GM18520 (cell line): Measurements from ENCODE around the gene MXRA7.
A peak's percentile ranks its signal among the peaks of the same experiment; 100 is the strongest.
"Not testable (repeated sequence)": the region's sequence is repeated elsewhere in the genome, so short reads cannot be mapped to it uniquely, and the experiment has no call there.

Source experiments
- ATAC-seq: cut with Tn5 transposase; IDR thresholded peaks from one replicate; pipeline ENCODE4 v1.9.1; 2021; ENCODE audit not compliant: unreplicated experiment

Gene MXRA7

DNA sequence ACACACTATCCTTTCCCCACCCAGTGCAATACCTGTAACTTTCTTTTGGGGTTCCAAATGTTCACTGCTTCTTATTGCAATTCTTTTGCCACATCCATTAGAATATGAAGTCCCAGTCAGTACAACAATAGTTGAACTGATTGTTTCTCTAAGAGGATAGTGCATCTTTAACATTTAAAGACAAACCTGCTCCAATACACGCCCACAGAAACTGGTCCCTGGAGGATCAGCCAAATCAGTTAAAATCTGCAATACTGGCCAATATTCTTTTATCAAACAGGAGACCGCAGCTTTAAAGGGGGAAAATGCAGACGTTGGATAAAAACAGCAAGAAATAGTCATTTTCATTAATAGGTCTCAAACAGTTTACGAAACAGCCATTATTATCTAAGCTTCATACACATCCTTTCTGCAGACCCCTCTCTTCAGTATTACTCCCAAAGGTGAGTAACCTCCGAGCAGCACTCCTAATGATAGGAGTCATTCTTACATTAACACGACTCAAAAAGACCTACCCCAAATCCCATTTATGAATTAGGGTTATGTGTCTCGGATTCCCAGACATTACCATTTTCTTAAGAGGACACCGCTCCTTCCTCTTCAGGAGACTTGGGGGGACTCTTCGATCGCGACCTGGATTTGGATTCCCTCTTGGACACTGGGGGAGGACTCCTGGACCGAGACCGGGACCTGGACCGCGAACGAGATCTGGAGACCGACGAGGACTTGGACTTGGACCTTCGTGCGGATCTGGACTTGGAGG is 25.0 kb upstream of the MXRA7 start:
- ATAC-seq = no peak

DNA sequence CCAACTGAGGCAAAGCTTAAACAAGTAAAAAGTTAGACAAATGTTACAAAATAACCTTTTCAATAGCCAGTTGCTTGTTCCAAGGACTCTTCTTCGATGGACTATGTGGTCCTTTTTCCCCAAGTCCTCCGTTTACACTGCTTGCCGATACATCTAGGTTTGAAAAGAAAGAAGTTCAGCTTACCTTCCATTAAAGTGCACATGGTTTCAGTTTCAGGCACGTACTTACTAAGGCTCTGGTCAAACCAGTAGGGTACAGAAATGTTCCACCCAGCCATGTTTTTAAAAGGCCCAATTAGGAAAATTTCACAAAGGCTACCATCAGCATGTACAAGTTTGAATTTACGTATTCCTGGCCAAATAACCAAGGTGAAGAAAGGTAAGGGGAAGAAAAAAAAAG is 24.2 kb upstream of the MXRA7 start:
- no peak for ATAC-seq

DNA sequence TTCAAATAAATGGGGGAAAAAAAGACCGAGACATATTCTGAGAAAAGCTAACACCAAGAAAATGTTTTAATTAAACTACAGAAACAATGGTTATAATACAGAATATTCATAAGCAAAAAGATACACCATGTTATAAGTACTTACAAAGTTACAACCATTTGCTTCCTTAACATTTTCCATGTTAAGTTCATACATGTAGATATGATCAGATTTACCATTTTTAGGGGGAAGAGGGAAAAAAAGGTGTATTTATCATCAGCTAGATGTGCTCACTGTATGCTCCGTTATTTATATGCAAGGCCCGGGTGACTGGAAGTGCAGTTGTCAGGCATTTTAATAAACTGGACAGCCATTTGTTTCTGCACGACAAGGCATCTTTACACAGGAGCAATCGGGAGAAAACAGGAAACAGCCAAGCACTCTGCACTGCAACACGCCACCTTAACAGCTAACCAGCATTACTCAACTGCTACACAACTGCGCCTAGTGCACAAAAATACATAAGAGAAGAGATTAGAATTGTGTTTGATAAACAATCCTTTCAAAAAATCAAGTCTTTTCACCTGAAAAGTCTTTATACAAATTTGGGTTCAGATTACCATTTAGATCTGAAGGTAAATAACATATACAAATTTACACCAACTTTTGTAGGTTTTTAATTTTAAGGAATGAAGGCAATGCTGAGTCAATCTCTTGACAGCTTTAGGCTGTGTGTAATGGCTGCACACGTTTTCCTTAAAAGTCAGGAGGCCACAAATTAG is 23.5 kb upstream of the MXRA7 start:
- ATAC-seq = no peak

DNA sequence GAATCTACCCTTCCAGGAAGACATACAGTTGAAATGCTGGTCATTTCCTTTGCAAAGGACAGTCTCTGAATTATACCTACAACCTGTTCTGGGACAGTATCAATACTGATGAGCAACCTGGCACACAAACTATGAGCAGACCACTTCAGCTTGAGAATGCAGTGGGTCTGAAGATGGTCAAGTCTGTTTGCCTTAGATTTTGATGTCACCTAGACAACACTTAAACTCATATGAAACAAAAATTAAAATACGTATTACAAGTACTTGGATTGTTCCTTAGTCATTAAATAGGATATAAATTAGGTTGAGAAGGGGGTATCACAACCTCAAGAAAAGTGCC is 22.8 kb upstream of the MXRA7 start:
- ATAC-seq = no peak

DNA sequence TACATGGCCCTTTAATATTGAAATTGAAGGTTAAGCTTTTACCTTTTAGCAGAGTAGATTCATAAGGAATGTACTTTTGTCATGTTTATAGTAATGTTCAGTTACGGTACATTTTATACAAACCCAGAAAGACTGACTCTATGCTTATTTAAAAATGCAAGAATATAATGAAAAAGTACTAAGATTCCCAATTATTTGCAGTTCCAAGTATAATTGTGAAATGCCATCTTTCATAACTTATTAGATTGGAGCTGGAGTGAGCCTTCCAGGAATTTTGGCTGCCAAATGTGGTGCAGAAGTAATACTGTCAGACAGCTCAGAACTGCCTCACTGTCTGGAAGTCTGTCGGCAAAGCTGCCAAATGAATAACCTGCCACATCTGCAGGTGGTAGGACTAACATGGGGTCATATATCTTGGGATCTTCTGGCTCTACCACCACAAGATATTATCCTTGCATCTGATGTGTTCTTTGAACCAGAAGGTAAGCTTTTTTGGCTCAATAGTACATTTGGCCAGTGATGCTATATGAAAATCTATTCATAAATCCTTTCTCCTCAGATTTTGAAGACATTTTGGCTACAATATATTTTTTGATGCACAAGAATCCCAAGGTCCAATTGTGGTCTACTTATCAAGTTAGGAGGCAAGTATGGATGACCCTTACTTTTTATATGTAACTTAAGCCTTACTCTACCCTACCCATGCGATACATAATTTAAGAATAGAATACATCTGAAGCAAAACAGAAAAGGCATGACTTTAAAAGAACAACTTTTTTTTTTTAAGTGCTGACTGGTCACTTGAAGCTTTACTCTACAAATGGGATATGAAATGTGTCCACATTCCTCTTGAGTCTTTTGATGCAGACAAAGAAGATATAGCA is 22.2 kb upstream of the MXRA7 start:
- no peak for ATAC-seq

DNA sequence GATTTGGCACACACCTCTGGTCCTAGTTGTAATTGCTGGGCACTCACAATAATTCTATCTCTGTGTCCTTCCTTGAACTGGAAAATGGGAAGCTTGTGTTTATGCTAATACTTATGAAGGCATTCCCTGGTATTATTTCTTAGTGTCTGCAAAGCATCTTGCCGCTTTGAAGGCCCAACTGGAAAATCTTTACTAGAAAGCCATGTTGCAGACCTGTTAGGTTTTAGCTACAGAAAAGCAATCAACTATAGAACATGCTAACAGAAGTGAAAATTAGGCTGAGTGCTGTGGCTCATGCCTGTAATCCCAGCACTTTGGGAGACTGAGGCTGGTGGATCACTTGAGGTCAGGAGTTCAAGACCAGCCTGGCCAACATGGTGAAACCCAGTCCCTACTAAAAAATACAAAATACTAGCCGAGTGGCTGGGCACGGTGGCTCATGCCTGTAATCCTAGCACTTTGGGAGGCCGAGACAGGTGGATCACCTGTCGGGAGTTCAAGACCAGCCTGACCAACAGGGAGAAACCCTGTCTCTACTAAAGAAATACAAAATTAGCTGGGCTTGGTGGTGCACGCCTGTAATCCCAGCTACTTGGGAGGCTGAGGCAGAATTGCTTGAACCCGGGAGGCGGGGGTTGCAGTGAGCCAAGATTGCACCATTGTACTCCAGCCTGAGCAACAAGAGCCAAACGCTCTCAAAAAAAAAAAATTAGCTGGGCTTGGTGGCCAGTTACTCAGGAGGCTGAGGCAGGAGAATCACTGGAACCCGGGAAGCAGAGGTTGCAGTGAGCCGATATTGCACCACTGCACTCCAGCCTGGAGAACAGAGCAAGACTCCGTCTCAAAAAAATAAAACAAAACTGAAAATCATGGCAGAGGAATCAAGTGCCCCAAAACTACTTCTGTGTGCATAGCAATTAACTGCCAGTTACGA is 21.3 kb upstream of the MXRA7 start:
- not testable (repeated sequence) for ATAC-seq

DNA sequence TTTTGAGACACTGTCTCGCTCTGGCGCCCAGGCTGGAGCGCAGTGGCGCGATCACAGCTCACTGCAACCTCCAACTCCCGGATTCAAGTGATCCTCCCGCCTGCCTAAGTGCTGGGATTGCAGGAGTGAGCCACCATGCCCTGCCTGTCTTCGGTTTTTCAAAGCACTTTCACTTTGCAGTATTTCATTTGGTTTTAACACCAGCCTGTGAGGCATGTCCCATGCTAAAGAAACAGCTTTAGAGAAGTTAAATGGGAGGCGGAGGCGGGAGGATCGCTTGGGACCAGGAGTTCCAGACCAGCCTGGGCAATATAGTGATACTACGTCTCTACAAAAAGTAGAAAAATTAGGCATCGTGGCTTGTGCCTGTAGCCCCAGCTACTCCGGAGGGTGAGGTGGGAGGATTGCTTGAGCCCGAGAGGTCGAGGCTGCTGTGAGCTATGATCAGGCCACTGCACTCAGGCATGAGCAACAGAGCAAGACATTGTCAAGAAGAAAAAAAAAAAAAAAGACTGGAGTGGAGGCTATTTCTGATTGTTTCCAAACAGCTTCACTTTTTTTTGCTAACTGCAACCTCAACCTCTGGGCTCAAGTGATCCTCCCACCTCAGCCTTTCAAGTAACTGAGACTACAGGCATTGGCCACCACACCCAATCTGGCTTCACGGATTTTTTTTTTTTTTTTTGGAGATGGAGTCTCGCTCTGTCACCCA is 17.1 kb upstream of the MXRA7 start:
- ATAC-seq = no peak

DNA sequence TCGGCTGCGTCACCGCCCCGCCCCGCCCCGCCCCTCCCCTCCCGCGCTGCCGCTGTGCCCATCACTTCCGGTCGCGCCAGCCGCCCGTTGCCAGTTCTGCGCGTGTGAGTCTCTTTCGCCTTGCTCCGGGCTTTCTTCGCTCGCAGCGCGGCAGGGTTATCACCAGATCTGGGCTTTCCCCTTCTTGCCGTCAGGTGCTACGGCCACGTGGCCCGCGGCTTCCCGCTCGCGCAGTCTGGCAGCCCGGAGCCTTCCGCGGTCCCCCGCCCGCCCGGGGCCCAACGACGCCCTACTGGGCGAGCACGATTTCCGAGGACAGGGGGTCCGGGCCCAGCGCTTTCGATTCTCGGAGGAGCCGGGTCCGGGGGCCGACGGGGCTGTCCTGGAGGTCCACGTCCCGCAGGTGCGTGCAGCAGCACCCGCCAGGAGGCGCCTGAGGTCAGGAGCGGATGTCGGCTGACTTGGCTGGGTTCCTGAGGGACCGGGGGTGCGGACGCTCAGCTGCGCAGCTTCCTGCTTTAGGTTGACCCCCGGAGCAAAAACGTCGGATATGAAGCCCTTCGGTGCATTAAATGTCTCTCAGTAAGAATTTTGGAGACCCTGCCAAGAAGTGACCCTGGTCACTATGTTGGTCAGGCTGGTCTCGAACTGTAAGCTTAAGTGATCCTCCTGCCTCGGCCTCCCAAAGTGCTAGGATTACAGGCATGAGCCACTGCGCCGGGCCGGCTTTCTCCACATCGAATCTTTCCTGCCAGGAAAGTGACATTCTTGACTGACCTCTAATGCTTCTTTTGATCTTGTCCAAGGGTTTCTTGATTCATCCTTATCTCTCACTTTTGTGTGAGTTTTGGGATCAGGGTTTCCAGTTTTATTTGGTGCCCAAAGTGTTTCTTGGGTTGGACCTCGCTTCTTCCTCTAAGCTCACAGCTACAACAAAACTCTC is 16.3 kb upstream of the MXRA7 start, which contains the start of gene METTL23:
TSS of gene METTL23 (plus strand) at position 64 of the 943 bp plus-strand sequence. CDS start 2,872 bp downstream, outside the sequence.
- peak; percentile 32 for ATAC-seq

DNA sequence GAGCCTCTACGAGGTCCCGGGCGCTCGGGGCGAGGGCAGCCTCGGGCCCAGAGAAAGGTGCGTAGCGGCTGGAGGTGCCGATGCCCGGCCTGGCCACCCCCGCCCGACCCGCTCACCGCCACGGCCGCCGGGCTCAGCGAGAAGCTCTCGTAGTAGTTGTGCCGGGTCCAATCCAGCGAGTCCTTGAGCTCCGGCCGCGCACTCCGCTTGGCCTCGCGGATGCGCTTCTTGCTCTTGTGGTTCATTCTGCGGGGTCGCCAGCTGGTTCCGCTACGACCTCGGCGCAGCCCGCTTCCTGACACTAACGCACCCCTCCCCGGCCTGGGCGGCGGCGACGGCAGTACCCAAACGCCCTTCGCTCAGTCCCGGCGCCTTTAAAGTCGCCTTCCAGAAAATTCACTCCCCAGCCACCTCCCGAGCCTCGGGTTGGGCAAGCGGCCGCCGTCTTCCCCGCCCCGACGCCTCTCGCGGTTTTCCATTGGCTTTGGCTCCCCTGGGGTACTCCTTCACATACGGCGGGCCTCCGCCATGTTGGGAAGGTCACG is 15.5 kb upstream of the MXRA7 start, which contains the start of gene JMJD6:
TSS of gene JMJD6 (minus strand) at position 376 of the 545 bp plus-strand sequence. CDS start at position 245, 131 bp downstream.
- ATAC-seq = peak; percentile 61

DNA sequence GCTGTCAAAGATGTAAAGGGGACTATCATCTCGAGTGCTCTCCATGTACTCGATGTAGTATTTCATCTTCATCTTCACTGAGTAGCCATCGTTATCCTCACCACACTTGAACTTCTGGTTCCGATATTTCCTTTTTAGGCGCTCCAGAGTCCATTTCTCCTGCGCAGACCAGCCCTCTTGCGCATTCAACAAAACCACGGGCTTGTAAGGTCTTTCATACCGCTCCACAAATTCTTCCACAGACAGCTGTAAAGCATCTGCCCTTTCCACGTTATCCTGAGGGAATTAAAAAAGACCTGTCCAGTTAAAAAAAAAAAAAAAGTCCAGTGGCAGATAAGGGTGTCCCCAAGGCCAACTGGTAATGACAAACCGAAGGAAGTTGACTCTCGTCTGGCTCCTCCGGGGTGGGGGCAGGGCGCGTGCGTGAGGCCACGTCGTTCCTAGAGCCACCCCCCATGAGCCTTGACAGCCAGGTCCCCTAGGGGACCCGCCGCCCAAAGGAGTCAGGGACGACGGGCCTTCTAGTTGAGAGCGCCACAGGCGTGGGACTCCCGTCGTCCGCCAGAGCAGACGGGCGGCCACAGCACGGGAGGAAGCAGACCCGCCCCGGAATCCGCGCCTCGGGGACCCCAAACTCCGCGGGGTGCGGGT is 14.9 kb upstream of the MXRA7 start:
- peak; percentile 1 for ATAC-seq

DNA sequence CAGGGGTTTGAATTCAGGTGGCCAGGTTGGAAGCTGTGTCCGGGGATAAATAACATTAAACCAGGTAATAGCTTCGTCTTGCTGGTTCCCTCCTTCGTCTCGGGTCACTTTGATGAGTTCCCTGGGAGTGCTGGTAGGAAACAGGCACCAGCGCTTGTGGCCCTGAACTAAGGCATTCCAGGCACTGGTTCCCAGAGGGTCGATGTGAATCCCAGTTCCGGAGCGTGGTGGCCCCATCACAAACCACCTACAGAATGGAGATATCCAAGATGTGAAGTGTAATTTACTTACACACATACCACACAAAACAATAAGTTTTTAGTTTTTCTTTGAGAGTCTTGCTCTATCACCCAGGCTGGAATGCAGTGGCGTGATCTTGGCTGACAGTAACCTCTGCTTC is 13.0 kb upstream of the MXRA7 start:
- ATAC-seq = no peak

DNA sequence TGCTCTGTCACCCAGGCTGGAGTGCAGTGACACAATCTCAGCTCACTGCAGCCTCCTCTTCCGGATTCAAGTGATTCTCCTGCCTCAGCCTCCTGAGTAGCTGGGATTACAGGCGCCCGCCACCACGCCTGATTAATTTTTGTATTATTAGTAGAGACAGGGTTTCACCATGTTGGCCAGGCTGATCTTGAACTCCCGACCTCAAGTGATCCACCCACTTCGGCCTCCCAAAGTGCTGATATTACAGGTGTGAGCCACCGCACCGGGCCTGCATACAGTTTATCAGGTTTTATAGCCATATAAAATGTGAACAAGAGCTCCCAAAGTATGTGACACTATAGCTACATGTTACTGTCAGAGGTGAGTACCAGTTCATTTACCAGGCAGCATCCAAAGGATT is 12.2 kb upstream of the MXRA7 start:
- ATAC-seq = not testable (repeated sequence)

DNA sequence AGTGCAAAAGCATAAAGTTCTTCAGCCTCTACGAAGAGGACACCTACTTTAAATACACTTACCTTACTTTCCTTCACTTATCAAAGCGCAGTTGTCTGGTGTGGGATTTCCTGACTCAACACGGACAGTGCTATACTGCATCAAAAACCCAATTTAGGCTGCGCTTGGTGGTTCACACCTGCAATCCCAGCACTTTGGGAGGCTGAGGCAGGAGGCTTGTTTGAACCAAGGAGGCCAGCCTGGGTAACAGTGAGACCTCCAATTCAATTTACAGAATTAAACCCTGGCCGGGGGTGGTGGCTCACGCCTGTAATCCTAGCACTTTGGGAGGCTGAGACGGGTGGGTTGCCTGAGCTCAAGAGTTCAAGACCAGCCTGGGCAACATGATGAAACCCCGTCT is 11.5 kb upstream of the MXRA7 start:
- no peak for ATAC-seq

DNA sequence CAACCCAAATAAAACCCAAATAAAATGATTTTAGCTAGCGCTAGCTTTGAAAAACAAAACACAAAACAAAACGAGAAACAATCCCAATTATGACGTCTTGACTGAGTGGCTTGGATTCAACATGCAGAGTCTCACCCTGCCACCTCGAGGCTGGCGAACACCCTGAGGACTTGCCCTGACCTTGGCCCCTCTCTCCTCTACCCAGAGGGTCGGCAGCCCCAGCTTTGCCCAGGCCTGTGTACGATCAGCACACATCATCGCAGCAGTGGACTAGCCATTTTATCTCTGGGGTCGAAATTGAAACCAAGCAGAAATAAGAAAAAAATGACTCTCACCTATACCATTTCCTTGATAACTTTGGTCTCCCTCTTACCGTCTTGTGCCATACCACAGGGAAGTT is 10.7 kb upstream of the MXRA7 start:
- ATAC-seq = no peak

DNA sequence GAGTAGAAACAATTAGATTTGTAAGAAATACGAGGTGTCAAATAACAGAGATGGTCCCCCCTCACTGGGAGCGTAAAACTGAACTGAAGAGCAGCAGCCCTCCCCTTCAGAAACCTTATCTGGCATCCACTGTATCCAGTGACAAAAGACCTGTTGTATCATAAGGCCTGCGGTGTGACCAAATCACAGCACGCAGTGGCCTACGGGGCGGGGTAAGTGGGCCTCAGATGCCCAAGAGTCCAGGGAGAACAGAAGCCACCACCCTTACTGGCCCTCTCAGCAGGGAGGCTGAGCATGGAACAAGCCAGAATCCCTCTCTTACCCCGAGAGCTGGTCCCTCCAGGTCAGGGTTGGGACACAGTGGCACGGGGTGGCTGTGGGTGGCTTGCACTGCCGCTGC is 10.2 kb upstream of the MXRA7 start:
- ATAC-seq = no peak

DNA sequence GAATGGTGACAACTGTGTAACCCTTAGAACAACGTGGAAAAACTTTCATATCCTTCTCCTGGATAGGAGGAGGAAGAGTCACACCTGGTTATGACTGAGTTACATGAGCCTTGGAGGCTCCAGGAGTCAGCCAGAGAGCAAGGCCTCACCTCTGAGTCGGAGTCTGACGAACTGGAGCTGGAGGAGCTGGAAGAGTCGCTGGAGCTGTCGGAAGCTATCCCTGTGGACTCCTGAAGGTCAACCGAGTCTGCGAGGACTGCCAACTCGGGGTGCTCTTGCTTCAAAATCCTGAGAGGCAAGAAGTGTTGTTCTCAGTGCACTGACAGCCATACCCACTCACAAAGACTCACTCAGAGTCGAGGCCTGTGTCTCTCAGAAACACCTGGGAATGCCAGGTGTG is 9.4 kb upstream of the MXRA7 start:
- no peak for ATAC-seq

DNA sequence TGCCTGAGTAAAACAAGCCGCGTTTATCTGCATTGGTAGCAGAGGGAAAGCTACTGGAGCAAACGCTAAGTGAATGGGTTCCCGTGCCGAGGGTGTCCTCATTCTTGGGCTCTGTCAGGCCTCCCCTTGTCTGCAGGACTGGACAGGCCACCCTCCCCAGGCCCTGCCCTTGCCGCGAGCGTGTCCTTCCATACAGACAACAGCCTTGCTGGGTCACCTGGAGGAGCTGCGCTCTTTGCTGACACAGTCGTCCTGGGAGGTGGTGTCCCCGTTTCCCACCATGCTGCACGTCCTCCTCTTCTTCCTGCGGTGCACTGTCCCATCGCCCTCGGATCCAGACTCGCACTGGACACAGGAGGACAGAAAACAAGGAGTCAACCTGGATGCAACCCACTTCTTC is 7.8 kb upstream of the MXRA7 start:
- no peak for ATAC-seq

DNA sequence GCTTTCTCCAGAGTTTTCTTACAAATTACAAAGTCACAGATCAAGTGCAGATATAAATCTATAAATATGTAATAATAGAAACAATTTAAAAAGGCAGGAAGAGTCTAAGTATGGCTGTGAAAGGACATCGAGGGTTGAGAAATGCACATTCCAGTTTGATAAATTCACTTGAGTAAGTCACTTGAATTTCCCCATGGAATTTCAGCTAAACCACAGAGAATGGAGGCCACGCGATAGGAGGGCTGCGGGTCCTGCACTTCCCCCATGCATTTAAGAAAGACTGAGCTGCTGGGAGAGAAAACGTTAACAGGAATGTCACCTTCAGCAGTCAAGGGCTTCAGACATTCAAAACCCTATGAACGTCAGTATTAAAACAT is 6.1 kb upstream of the MXRA7 start:
- no peak for ATAC-seq
